ENCODE results near the gene CAMTA1. TPM values are rescaled to one million over a fixed set of nuclear protein-coding genes. Genes with fewer than 3 reads are reported as not detected.

The CAMTA1 gene
- total RNA-seq, 1 donor from 2014 or later, result 160 TPM

GRCh38 chr1:7232441-7233236, 447.4 kb downstream of the CAMTA1 start:
- Histone ChIP-seq H3K4me3 (no peak overlapping the region), H3K27ac (replicated peaks) (no peak overlapping the region), H3K4me1 (no peaks in the 10 kb centered on the region), H3K27me3 (ENCODE audit: low read depth) (no peaks in the 10 kb centered on the region), H3K36me3 (no peaks in the 10 kb centered on the region), H3K9me3 (replicated peaks) (no peaks in the 10 kb centered on the region)
- intact Hi-C loops (cut with micrococcal nuclease), result no loop called here
- no peak for TF ChIP-seq CTCF (IDR thresholded peaks at IDR 0.05; ENCODE audit: borderline replicate concordance)
- no peak for DNase-seq

GRCh38 chr1:7233237-7233540, 447.9 kb downstream of the CAMTA1 start:
- intact Hi-C loops (cut with micrococcal nuclease), result no loop called here
- Histone ChIP-seq H3K36me3 (no peaks in the 10 kb centered on the region), H3K27ac (replicated peaks) (no peak overlapping the region), H3K27me3 (ENCODE audit: low read depth) (no peaks in the 10 kb centered on the region), H3K9me3 (replicated peaks) (no peaks in the 10 kb centered on the region), H3K4me3 (no peak overlapping the region), H3K4me1 (no peaks in the 10 kb centered on the region)
- no peak for TF ChIP-seq CTCF (IDR thresholded peaks at IDR 0.05; ENCODE audit: borderline replicate concordance)
- no peak for DNase-seq

GRCh38 chr1:7233646-7234470, 448.6 kb downstream of the CAMTA1 start:
- H3K27ac ChIP-seq (replicated peaks), result no peak overlapping the region
- no peaks in the 10 kb centered on the region for H3K27me3 ChIP-seq (ENCODE audit: low read depth)
- H3K4me1 ChIP-seq, result no peaks in the 10 kb centered on the region
- no peak for DNase-seq
- H3K9me3 ChIP-seq (replicated peaks), result no peaks in the 10 kb centered on the region
- no peaks in the 10 kb centered on the region for H3K36me3 ChIP-seq
- TF ChIP-seq CTCF (IDR thresholded peaks at IDR 0.05; ENCODE audit: borderline replicate concordance), result no peak
- intact Hi-C loops (cut with micrococcal nuclease), result no loop called here
- no peak overlapping the region for H3K4me3 ChIP-seq

- no peak overlapping the region for H3K4me3 ChIP-seq
- H3K36me3 ChIP-seq, result no peaks in the 10 kb centered on the region
- no peak for DNase-seq
- no peaks in the 10 kb centered on the region for H3K9me3 ChIP-seq (replicated peaks)
- no peaks in the 10 kb centered on the region for H3K4me1 ChIP-seq
- intact Hi-C loops (cut with micrococcal nuclease), result no loop called here
- no peak overlapping the region for H3K27ac ChIP-seq (replicated peaks)
- no peak for TF ChIP-seq CTCF (IDR thresholded peaks at IDR 0.05; ENCODE audit: borderline replicate concordance)
- no peaks in the 10 kb centered on the region for H3K27me3 ChIP-seq (ENCODE audit: low read depth)
These were observed 449.2 kb downstream of the CAMTA1 start for GRCh38 chr1:7234471-7234755.

- Histone ChIP-seq H3K36me3 (no peaks in the 10 kb centered on the region), H3K4me3 (no peak overlapping the region), H3K4me1 (no peaks in the 10 kb centered on the region), H3K27me3 (ENCODE audit: low read depth) (no peaks in the 10 kb centered on the region), H3K9me3 (replicated peaks) (no peaks in the 10 kb centered on the region), H3K27ac (replicated peaks) (no peak overlapping the region)
- intact Hi-C loops (cut with micrococcal nuclease), result no loop called here
- no peak for DNase-seq
- no peak for TF ChIP-seq CTCF (IDR thresholded peaks at IDR 0.05; ENCODE audit: borderline replicate concordance)
These were observed 450.7 kb downstream of the CAMTA1 start for GRCh38 chr1:7235871-7236517.

Data from left ventricle myocardium inferior (tissue), 1 donor.